HepG2 (cell line): ENCODE data around the gene CAPN12. TPM values are rescaled to one million over a fixed set of nuclear protein-coding genes. Genes with fewer than 3 reads are reported as not detected.
A peak's percentile ranks its signal among the peaks of the same experiment; 100 is the strongest.

Source experiments
- ATAD3A ChIP-seq: sonication (generic); formaldehyde crosslinking; IDR thresholded peaks from 2 replicates; pipeline ENCODE4 v1.4.0; 2020; ENCODE audit warnings: missing genetic modification reagents
- DMAP1 ChIP-seq: IDR thresholded peaks from 2 replicates; pipeline ENCODE4 v1.6.1; 2016
- FOXJ3 ChIP-seq: sonication (generic); formaldehyde crosslinking; IDR thresholded peaks from 2 replicates; pipeline ENCODE4 v1.4.0; 2020; ENCODE audit warnings: missing genetic modification reagents, mild to moderate bottlenecking, borderline replicate concordance
- HNF4A ChIP-seq: sonication (generic); formaldehyde crosslinking; IDR thresholded peaks from 2 replicates; pipeline ENCODE4 v1.4.0; 2020; ENCODE audit warnings: missing genetic modification reagents
- MAZ ChIP-seq, 2 experiments: sonication (generic) in 1 of 2; formaldehyde crosslinking in 1 of 2; IDR thresholded peaks; 2 replicates each; pipeline versions ENCODE4 v1.5.0 to v1.6.1; 2012 to 2020; ENCODE audit warnings: low read depth in 2 of 2, mild to moderate bottlenecking in 2 of 2, borderline replicate concordance in 1 of 2, improper control_type of control experiment in 1 of 2, low read length in 1 of 2, missing genetic modification reagents in 1 of 2, moderate library complexity in 1 of 2
- NKX3-1 ChIP-seq: sonication (generic); formaldehyde crosslinking; IDR thresholded peaks from 2 replicates; pipeline ENCODE4 v1.5.0; 2020; ENCODE audit warnings: missing genetic modification reagents
- SAFB2 ChIP-seq: sonication (generic); formaldehyde crosslinking; IDR thresholded peaks from 2 replicates; pipeline ENCODE4 v1.5.1; 2020; ENCODE audit warnings: missing genetic modification reagents, low read depth, mild to moderate bottlenecking, borderline replicate concordance
- SP1 ChIP-seq, 2 experiments: fragments of 450-650 bp in 1 of 2; sonication (generic) in 1 of 2; formaldehyde crosslinking in 1 of 2; IDR thresholded peaks; 2 replicates each; pipeline versions ENCODE4 v1.4.0 to v1.6.1; 2016 to 2020; ENCODE audit warnings: missing genetic modification reagents in 1 of 2
- SRSF4 ChIP-seq: fragments of 200-400 bp; formaldehyde crosslinking; IDR thresholded peaks from one replicate; pipeline ENCODE4 v1.6.1; 2018; ENCODE audit warnings: mild to moderate bottlenecking, low read depth, low read length, moderate library complexity; ENCODE audit not compliant: poor library complexity, severe bottlenecking
- polyA plus RNA-seq, 8 experiments: library from polyadenylated mRNA; depleted of rRNA in 3 of 8; stranded (reverse) in 7 of 8; unstranded in 1 of 8; fragments of >200 nt; fragmentation: Illumina TruSeq in 4 of 8; extraction: Trizol in 4 of 8; gene quantifications; 2 replicates each; pipeline versions ENCODE4 v1.2.1 to v1.2.3, GENCODE V29; 2011 to 2016; ENCODE audit warnings: low read depth in 4 of 8, missing spikeins in 1 of 8, mixed read lengths in 1 of 8; ENCODE audit not compliant: insufficient read depth in 1 of 8
- total RNA-seq, 5 experiments: library from RNA; depleted of rRNA; stranded (reverse); fragments of >200 nt; fragmentation: Illumina TruSeq; extraction: Trizol; gene quantifications; 2 replicates each; pipeline ENCODE4 v1.2.3, GENCODE V29; 2016; ENCODE audit warnings: low read depth in 1 of 5
- TF ChIP-seq, protein P1 (sequence below): IDR thresholded peaks from 2 replicates; pipeline ENCODE4 v1.6.1; 2016; ENCODE audit warnings: missing biosample characterization, missing genetic modification reagents, low read depth
- TF ChIP-seq, protein P2 (sequence below): IDR thresholded peaks from 2 replicates; pipeline ENCODE4 v1.4.0; 2020; ENCODE audit warnings: mild to moderate bottlenecking, missing genetic modification reagents
- TF ChIP-seq, protein P3 (sequence below): sonication (generic); formaldehyde crosslinking; IDR thresholded peaks from 2 replicates; pipeline ENCODE4 v1.4.0; 2020; ENCODE audit warnings: missing genetic modification reagents
- TF ChIP-seq, protein P4 (sequence below): sonication (generic); formaldehyde crosslinking; IDR thresholded peaks from 2 replicates; pipeline ENCODE4 v1.4.0; 2020; ENCODE audit warnings: mild to moderate bottlenecking, missing genetic modification reagents
- TF ChIP-seq, protein P5 (sequence below): fragments of 450-650 bp; IDR thresholded peaks from 2 replicates; pipeline ENCODE4 v1.6.1; 2016

Gene CAPN12
- total and polyA plus RNA-seq, 2 of the 13 experiments (the other 11 are each of a cell fraction or from before 2014, with no cell fraction given): 1.6 to 13.6 TPM

DNA sequence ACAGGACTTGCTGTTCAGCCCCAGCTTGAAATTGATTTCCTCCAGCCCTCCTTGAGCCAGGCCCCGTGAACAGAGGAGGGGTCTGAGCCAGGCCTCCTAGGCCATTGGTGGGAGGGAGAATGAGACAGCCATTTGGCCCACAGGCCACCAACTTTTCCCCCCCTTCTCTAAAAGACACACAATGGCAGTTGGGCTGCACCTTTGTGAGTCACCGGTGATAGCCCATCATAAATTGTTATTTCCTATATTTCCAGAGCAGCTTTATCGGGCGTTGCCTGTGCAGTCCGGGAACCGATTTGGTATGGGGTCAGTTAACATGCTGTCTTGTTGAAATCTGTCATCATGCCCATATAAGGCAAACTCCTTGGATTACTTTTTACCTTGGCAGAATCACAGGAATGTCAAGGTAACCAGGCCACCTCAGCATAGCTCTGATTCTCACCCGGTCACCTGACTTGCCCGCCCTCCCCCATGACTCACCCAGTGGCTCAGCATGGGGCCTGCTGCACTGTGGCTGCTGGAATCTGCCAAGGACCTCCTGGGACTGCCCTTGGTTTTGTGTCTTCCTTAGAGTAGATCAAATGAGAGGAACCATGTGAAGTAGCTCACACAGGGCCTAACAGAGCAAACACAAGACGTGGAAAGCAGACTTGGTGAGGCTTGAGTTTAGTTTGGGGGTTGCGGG lies 60.7 kb downstream of the CAPN12 start (continued):
- TF ChIP-seq SRSF4 (no peak), ATAD3A (CRISPR knock-in tag) (no peak), MAZ (IDR thresholded peaks at IDR 0.05; ENCODE audit: borderline replicate concordance, low read depth, low read length) (no peak), MAZ (CRISPR knock-in tag; IDR thresholded peaks at IDR 0.05; ENCODE audit: low read depth) (no peak; the same call in 1 of the 2 replicates), NKX3-1 (CRISPR knock-in tag) (no peak), SP1 (IDR thresholded peaks at IDR 0.05) (no peak), SP1 (CRISPR knock-in tag; IDR thresholded peaks at IDR 0.05) (no peak), SAFB2 (CRISPR knock-in tag) (no peak), DMAP1 (CRISPR knock-in tag) (peak; percentile 61; the same call in 1 of the 2 replicates), HNF4A (CRISPR knock-in tag) (peak; percentile 16; the same call in 1 of the 2 replicates), FOXJ3 (CRISPR knock-in tag) (no peak)
- TF ChIP-seq, protein P1, sequence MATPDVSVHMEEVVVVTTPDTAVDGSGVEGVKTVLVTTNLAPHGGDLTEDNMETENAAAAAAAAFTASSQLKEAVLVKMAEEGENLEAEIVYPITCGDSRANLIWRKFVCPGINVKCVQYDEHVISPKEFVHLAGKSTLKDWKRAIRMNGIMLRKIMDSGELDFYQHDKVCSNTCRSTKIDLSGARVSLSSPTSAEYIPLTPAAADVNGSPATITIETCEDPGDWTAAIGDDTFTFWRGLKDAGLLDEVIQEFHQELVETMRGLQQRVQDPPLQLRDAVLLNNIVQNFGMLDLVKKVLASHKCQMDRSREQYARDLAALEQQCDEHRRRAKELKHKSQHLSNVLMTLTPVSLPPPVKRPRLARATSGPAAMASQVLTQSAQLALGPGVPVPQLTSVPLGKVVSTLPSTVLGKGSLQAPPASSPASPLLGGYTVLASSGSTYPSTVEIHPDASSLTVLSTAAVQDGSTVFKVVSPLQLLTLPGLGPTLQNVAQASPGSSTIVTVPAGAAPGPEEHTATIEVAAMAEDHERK: no peak
- TF ChIP-seq, protein P2, sequence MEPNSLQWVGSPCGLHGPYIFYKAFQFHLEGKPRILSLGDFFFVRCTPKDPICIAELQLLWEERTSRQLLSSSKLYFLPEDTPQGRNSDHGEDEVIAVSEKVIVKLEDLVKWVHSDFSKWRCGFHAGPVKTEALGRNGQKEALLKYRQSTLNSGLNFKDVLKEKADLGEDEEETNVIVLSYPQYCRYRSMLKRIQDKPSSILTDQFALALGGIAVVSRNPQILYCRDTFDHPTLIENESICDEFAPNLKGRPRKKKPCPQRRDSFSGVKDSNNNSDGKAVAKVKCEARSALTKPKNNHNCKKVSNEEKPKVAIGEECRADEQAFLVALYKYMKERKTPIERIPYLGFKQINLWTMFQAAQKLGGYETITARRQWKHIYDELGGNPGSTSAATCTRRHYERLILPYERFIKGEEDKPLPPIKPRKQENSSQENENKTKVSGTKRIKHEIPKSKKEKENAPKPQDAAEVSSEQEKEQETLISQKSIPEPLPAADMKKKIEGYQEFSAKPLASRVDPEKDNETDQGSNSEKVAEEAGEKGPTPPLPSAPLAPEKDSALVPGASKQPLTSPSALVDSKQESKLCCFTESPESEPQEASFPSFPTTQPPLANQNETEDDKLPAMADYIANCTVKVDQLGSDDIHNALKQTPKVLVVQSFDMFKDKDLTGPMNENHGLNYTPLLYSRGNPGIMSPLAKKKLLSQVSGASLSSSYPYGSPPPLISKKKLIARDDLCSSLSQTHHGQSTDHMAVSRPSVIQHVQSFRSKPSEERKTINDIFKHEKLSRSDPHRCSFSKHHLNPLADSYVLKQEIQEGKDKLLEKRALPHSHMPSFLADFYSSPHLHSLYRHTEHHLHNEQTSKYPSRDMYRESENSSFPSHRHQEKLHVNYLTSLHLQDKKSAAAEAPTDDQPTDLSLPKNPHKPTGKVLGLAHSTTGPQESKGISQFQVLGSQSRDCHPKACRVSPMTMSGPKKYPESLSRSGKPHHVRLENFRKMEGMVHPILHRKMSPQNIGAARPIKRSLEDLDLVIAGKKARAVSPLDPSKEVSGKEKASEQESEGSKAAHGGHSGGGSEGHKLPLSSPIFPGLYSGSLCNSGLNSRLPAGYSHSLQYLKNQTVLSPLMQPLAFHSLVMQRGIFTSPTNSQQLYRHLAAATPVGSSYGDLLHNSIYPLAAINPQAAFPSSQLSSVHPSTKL (CRISPR knock-in tag): peak; percentile 83
- TF ChIP-seq, protein P3, sequence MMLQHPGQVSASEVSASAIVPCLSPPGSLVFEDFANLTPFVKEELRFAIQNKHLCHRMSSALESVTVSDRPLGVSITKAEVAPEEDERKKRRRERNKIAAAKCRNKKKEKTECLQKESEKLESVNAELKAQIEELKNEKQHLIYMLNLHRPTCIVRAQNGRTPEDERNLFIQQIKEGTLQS (CRISPR knock-in tag): peak; percentile 90
- TF ChIP-seq, protein P4, sequence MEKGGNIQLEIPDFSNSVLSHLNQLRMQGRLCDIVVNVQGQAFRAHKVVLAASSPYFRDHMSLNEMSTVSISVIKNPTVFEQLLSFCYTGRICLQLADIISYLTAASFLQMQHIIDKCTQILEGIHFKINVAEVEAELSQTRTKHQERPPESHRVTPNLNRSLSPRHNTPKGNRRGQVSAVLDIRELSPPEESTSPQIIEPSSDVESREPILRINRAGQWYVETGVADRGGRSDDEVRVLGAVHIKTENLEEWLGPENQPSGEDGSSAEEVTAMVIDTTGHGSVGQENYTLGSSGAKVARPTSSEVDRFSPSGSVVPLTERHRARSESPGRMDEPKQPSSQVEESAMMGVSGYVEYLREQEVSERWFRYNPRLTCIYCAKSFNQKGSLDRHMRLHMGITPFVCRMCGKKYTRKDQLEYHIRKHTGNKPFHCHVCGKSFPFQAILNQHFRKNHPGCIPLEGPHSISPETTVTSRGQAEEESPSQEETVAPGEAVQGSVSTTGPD (CRISPR knock-in tag): 0 out of 2 replicates have a peak, but pooled peaks have one; percentile 24
- TF ChIP-seq, protein P5, sequence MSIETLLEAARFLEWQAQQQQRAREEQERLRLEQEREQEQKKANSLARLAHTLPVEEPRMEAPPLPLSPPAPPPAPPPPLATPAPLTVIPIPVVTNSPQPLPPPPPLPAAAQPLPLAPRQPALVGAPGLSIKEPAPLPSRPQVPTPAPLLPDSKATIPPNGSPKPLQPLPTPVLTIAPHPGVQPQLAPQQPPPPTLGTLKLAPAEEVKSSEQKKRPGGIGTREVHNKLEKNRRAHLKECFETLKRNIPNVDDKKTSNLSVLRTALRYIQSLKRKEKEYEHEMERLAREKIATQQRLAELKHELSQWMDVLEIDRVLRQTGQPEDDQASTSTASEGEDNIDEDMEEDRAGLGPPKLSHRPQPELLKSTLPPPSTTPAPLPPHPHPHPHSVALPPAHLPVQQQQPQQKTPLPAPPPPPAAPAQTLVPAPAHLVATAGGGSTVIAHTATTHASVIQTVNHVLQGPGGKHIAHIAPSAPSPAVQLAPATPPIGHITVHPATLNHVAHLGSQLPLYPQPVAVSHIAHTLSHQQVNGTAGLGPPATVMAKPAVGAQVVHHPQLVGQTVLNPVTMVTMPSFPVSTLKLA: no peak
